H1 (cell line): ENCODE measurements around the gene LTC4S. TPM values are rescaled to one million over a fixed set of nuclear protein-coding genes. Genes with fewer than 3 reads are reported as not detected.

Experiments used
- ASH2L ChIP-seq: fragments of 200-600, 300-600 bp; sonication (generic); IDR thresholded peaks from one replicate; pipeline ENCODE4 v1.7.1; 2017; ENCODE audit warnings: low read length
- CBX5 ChIP-seq: fragments of 300-800, 300-1000 bp; sonication (generic); IDR thresholded peaks from 2 replicates; pipeline ENCODE4 v1.7.1; 2016; ENCODE audit warnings: antibody characterized with exemption, low read length, low read depth
- CTCF ChIP-seq, 3 experiments: IDR thresholded peaks; 1 replicate in 2 of 3; 2 replicates in 1 of 3; pipeline versions ENCODE4 v1.5.1 to v1.6.1; 2011; ENCODE audit warnings: low read length in 3 of 3, mild to moderate bottlenecking in 3 of 3, inconsistent platforms in 2 of 3, low read depth in 1 of 3, moderate library complexity in 1 of 3; ENCODE audit not compliant: insufficient read depth in 1 of 3; ENCODE audit errors: control extremely low read depth in 1 of 3
- FOSL1 ChIP-seq: IDR thresholded peaks from 2 replicates; pipeline ENCODE4 v1.6.1; 2011; ENCODE audit warnings: mild to moderate bottlenecking, low read depth, low read length, moderate library complexity; ENCODE audit not compliant: insufficient read depth
- PHF8 ChIP-seq: fragments of 200-600 bp; sonication (generic); conservative IDR thresholded peaks from 2 replicates; pipeline ENCODE4 v1.7.1; 2012; ENCODE audit warnings: low read depth, mild to moderate bottlenecking, inconsistent platforms, low read length, moderate library complexity
- POLR2A ChIP-seq, 2 experiments: IDR thresholded peaks; 1 replicate in 1 of 2; 2 replicates in 1 of 2; pipeline ENCODE4 v1.6.1; 2011; ENCODE audit warnings: low read depth in 2 of 2, low read length in 2 of 2, mild to moderate bottlenecking in 2 of 2; ENCODE audit errors: control extremely low read depth in 1 of 2
- POU5F1 ChIP-seq: IDR thresholded peaks from 2 replicates; pipeline ENCODE4 v1.6.1; 2011; ENCODE audit warnings: low read depth, mild to moderate bottlenecking, low read length, moderate library complexity
- RXRA ChIP-seq: IDR thresholded peaks from 2 replicates; pipeline ENCODE4 v1.6.1; 2011; ENCODE audit warnings: low read depth, mild to moderate bottlenecking, low read length, moderate library complexity; ENCODE audit not compliant: insufficient read depth
- SAP30 ChIP-seq: fragments of 300-600 bp; sonication (generic); IDR thresholded peaks from 2 replicates; pipeline ENCODE4 v1.7.1; 2012; ENCODE audit warnings: low read length, moderate library complexity, mild to moderate bottlenecking, inconsistent platforms; ENCODE audit not compliant: insufficient read depth, insufficient replicate concordance
- SP1 ChIP-seq: IDR thresholded peaks from 2 replicates; pipeline ENCODE4 v1.6.1; 2011; ENCODE audit warnings: low read depth, low read length
- polyA plus RNA-seq, 7 experiments: library from polyadenylated mRNA; depleted of rRNA in 3 of 7; stranded (reverse) in 5 of 7; unstranded in 2 of 7; fragments of >200 nt in 5 of 7; fragments of 200-250 nt in 2 of 7; gene quantifications; 1 replicate in 5 of 7; 2 replicates in 1 of 7; 4 replicates in 1 of 7; pipeline versions ENCODE4 v1.2.1 to v1.2.3, GENCODE V29; 2011 to 2013; ENCODE audit warnings: missing spikeins in 2 of 7, mixed read lengths in 2 of 7
- total RNA-seq: library from RNA; stranded (reverse); fragmentation: NEBNext Ultra II Directional; extraction: Animal tissue kit (Norgen Biotek cat#: 25700); gene quantifications from 2 replicates; pipeline ENCODE4 v1.2.1, GENCODE V29; 2021

The LTC4S gene
- total and polyA plus RNA-seq, 2 of the 8 experiments (the other 6 are each of a cell fraction or from before 2014, with no cell fraction given), result 2.2 to 3.7 TPM

- TF ChIP-seq SAP30 (no peak), RXRA (no peak), POU5F1 (no peak), PHF8 (no peak), CBX5 (no peak), FOSL1 (no peak), CTCF (IDR thresholded peaks at IDR 0.05; ENCODE audit: control extremely low read depth in 1 of 3, insufficient read depth in 1 of 3, low read depth in 1 of 3, low read length in 3 of 3) (0 out of 4 replicates have a peak, but pooled peaks of 1 of the 3 experiments have one; percentile 8), POLR2A (IDR thresholded peaks at IDR 0.05; ENCODE audit: control extremely low read depth in 1 of 2, low read depth in 2 of 2, low read length in 2 of 2) (no peak), SP1 (no peak), ASH2L (peak; percentile 34)
- TF ChIP-seq, all 59 proteins: peak for 5
These were observed 23.1 kb downstream of the LTC4S start (continued) for GRCh38 chr5:179816796-179817469.
